HUES64 (cell line): ENCODE data around the gene GPRC5A. TPM values are rescaled to one million over a fixed set of nuclear protein-coding genes. Genes with fewer than 3 reads are reported as not detected.
"Not testable (repeated sequence)": the region's sequence is repeated elsewhere in the genome, so short reads cannot be mapped to it uniquely, and the experiment has no call there.

Experiments
- H3K27ac ChIP-seq: 2 replicates; pipeline ENCODE4 v1.7.0; 2013; ENCODE audit warnings: low read depth, low read length, inconsistent platforms
- H3K27me3 ChIP-seq: 2 replicates; pipeline ENCODE4 v1.6.1; 2013; ENCODE audit warnings: mild to moderate bottlenecking, low read length; ENCODE audit not compliant: insufficient read depth
- H3K36me3 ChIP-seq: 2 replicates; pipeline ENCODE4 v1.6.1; 2013; ENCODE audit warnings: mild to moderate bottlenecking, low read length; ENCODE audit not compliant: insufficient read depth
- H3K4me1 ChIP-seq: 2 replicates; pipeline ENCODE4 v1.6.1; 2013; ENCODE audit warnings: mild to moderate bottlenecking, low read length, moderate library complexity; ENCODE audit not compliant: insufficient read depth
- H3K4me3 ChIP-seq: 2 replicates; pipeline ENCODE4 v1.5.1; 2013; ENCODE audit warnings: mild to moderate bottlenecking, low read length, moderate library complexity
- H3K9ac ChIP-seq: 2 replicates; pipeline ENCODE4 v1.6.1; 2013; ENCODE audit warnings: mild to moderate bottlenecking, low read depth, low read length
- H3K9me3 ChIP-seq: 2 replicates; pipeline ENCODE4 v1.6.1; 2013; ENCODE audit warnings: low read depth, low read length; ENCODE audit not compliant: insufficient read depth
- WGBS: fragments of 150-250, 120-280 bp; methylation state at CpG from one replicate; pipeline ENCODE4 v1.1.7; 2013; ENCODE audit warnings: missing lambda C conversion rate; 5-methylcytosine and 5-hydroxymethylcytosine counted together
- polyA plus RNA-seq, 2 experiments: library from polyadenylated mRNA; stranded (reverse); fragments of 50-300 nt; gene quantifications; one replicate each; pipeline ENCODE4 v1.2.3, GENCODE V29; 2013

Gene GPRC5A, protein sequence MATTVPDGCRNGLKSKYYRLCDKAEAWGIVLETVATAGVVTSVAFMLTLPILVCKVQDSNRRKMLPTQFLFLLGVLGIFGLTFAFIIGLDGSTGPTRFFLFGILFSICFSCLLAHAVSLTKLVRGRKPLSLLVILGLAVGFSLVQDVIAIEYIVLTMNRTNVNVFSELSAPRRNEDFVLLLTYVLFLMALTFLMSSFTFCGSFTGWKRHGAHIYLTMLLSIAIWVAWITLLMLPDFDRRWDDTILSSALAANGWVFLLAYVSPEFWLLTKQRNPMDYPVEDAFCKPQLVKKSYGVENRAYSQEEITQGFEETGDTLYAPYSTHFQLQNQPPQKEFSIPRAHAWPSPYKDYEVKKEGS
- 0.20 TPM for polyA plus RNA-seq (2013, experiment 1 of 2)
- 0.13 TPM for polyA plus RNA-seq (2013, experiment 2 of 2)

DNA sequence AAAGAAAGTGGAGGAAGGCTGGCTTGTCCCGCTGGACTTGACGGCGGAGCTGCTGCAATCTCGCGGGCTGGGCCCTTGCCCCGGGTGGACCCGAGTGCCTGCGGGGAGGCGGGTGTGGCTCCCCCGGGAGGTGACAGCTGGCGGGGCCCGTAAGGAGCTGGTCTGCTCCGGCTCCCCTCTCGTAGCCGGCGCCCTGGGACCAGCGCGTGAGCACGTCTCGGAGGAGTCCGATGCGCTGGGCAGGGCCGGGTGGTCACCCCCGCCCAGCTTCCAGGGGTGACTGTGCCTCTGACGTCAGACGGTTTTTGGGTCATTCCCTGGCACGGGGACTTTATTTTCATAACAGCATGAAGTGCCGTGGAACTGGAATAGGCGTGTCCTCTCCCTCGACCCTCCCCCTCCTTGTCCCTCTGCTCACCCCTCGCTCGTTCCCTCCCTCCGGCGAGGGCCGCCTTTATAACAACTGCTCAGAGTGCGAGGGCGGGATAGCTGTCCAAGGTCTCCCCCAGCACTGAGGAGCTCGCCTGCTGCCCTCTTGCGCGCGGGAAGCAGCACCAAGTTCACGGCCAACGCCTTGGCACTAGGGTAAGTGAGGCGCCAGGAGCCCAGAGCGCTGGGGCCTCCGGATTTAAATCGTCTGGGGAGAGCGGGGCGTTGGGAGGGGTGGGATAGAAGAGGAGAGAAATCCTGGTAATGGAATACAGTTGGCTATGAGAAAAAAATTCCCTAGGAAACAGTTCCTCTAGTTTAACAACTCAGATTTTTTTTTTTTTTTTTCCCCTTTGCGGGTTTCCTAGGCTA is at the start of gene GPRC5A:
GPRC5A (plus strand) TSS at position 483 of the 801 bp plus-strand sequence. CDS start 16,688 bp downstream, outside the sequence.
- no peak within 1 kb of the TSS for H3K9ac ChIP-seq
- peaks cover 58% of the 10 kb centered on the region for H3K27me3 ChIP-seq
- H3K4me1 ChIP-seq = peaks cover 6% of the 10 kb centered on the region
- 2% methylated on average over 50 of the region's 50 CpGs for WGBS
- no peak within 1 kb of the TSS for H3K27ac ChIP-seq
- H3K4me3 ChIP-seq = peak within 1 kb of the TSS; percentile 65
- H3K9me3 ChIP-seq = no peaks in the 10 kb centered on the region
- no peaks in the 10 kb centered on the region for H3K36me3 ChIP-seq

DNA sequence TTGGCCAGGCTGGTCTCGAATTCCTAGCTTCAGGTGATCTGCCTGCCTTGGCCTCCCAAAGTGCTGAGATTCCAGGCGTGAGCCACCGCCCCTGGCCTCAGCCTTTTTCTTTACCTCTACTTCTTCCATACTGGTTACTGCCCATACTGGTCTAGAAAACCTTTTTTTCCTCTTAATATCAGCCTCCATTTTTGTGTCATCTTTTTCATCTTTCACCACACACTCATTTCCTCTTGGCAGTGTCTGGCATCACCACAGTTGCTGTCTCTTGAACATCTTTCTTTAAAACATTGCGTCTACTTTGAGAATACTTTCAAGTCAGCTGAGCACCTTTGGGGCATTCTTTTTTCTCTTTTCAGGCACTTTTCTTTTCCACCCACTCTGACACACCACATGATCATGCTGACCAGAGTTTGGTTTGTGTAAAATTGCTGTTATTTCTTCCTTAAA is 45.5 kb upstream of the GPRC5A start:
- H3K4me1 ChIP-seq = no peaks in the 10 kb centered on the region
- WGBS = 94% methylated on average over 4 of the region's 4 CpGs
- H3K27ac ChIP-seq = no peak overlapping the region
- no peak overlapping the region for H3K4me3 ChIP-seq
- no peaks in the 10 kb centered on the region; the same call in 1 of the 2 replicates for H3K36me3 ChIP-seq
- no peak overlapping the region for H3K9ac ChIP-seq
- H3K27me3 ChIP-seq = no peaks in the 10 kb centered on the region
- H3K9me3 ChIP-seq = no peaks in the 10 kb centered on the region; the same call in 1 of the 2 replicates

DNA sequence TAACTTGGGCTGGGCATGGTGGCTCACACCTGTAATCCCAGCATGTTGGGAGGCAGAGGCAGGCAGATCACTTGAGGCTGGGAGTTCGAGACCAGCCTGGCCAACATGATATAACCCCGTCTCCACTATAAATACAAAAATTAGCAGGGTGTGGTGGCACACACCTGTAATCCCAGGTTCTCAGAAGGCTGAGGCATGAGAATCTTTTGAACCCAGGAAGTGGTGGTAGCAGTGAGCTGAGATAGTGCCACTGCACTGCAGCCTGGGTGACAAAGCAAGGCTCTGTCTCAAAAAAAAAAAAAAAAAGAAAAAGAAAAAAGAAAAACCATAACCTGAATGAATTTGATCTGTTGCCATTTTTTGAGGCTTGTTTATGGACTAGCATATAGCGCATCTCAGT is 44.6 kb upstream of the GPRC5A start:
- H3K9ac ChIP-seq, H3K4me1 ChIP-seq, H3K4me3 ChIP-seq, H3K9me3 ChIP-seq, H3K36me3 ChIP-seq, H3K27me3 ChIP-seq, H3K27ac ChIP-seq: not testable (repeated sequence)
- WGBS = 98% methylated on average over 3 of the region's 3 CpGs

DNA sequence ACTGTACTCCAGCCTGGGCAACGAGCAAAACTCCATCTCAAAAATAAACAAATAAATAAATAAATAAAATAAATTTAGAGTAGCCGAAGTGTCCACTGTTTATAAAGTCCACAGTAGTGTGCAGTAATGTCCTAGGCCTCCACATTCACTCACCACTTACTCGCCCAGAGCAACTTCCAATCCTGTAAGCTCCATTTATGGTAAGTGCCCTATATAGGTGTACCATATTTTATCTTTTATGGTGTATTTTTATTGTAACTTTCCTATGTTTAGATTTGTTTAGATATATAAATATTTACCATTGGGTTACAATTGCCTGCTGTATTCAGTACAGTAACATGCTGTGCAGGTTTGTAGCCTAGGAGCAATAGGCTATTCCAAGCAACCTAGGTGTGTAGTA is 37.9 kb upstream of the GPRC5A start:
- no CpG with 5 or more reads among the region's 3 CpGs for WGBS

DNA sequence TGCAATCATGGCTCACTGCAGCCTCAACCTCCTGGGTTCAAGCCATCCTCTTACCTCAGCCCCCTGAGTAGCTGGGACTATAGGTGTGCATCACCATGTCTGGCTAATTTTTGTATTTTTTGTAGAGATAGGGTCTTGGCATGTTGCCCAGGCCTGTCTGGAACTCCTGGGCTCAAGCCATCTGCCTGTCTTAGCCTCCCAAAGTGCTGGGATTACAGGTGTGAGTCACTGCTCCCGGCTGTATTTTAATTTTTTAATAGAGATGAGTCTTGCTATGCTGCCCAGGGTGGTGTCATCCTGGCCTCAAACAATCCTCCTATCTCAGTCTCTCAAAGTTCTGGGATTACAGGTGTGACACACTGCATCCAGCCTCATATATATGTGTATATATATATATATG is 31.7 kb upstream of the GPRC5A start:
- H3K36me3 ChIP-seq = no peaks in the 10 kb centered on the region
- no peaks in the 10 kb centered on the region for H3K9me3 ChIP-seq
- H3K4me1 ChIP-seq = no peaks in the 10 kb centered on the region
- no CpG with 5 or more reads among the region's 1 CpG for WGBS
- no peak overlapping the region for H3K4me3 ChIP-seq
- H3K27me3 ChIP-seq = no peaks in the 10 kb centered on the region
- H3K27ac ChIP-seq = no peak overlapping the region
- H3K9ac ChIP-seq = no peak overlapping the region

More for the DNA sequence above, 37.9 kb upstream of the GPRC5A start:
- Histone ChIP-seq H3K4me3 (no peak overlapping the region), H3K27me3 (no peaks in the 10 kb centered on the region), H3K4me1 (no peaks in the 10 kb centered on the region), H3K27ac (no peak overlapping the region), H3K36me3 (no peaks in the 10 kb centered on the region), H3K9ac (no peak overlapping the region), H3K9me3 (no peaks in the 10 kb centered on the region; the same call in 1 of the 2 replicates)

DNA sequence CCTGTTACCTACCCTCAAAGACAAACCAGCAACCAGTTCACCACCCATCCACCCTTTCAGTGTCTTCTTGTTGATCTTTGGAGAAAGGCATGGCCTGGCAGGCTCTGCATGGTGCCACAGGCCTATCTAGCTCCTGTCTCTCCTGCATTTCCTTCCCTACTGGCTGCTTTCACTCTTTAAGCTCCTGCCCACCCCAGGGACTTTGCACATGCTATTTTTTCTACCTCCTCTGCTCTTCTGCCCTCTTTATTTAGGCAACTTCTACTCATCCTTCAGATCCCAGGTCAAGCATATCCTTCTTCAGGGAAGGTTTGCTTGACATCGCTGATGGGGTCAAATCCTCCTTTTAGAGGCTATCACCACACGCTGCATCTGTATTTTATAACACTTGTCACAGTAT is 27.1 kb upstream of the GPRC5A start:
- no peak overlapping the region for H3K9ac ChIP-seq
- 100% methylated on average over 2 of the region's 2 CpGs for WGBS
- H3K27me3 ChIP-seq = no peaks in the 10 kb centered on the region
- H3K27ac ChIP-seq = no peak overlapping the region
- no peak overlapping the region for H3K4me3 ChIP-seq
- H3K4me1 ChIP-seq = no peaks in the 10 kb centered on the region
- H3K36me3 ChIP-seq = no peaks in the 10 kb centered on the region
- no peaks in the 10 kb centered on the region for H3K9me3 ChIP-seq

DNA sequence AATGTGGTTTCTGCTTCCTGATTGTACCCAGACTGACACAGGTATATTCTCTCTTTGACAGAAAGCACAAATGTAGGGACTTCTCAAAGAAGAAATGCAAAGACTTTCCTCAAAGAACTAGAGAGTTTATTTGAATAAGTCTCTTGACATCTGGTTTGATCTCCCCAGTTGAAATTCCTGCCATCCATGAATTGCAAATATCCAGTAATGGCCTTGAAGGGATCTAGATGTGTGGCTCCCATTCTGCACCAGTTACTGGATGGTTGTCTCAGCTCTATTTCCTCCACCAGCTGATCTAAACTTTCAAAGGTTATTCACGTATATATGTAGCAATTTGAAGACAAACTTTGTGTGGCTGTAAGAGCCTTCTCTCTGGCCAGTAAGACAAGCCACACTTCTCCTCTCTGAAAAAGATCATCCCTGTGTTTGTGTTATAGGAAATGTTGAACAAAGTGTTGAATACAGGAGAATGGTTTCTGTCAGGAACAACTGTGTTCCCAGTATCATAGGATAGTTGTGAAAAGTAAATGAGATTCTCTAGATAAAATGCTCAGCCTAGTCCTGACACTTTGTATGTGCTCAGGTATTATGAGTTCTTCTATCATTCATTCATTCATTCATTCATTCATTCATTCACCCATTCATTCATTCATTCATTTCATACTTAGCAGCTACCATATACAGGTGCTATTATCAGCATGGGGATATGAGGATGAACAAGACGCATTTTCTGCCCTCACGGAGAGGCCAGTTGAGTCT is 22.7 kb upstream of the GPRC5A start:
- no peaks in the 10 kb centered on the region for H3K27me3 ChIP-seq
- WGBS = 83% methylated on average over 2 of the region's 3 CpGs
- no peaks in the 10 kb centered on the region for H3K9me3 ChIP-seq
- H3K27ac ChIP-seq = no peak overlapping the region
- H3K4me3 ChIP-seq = no peak overlapping the region
- H3K4me1 ChIP-seq = peaks cover 18% of the 10 kb centered on the region
- no peaks in the 10 kb centered on the region for H3K36me3 ChIP-seq
- H3K9ac ChIP-seq = no peak overlapping the region

DNA sequence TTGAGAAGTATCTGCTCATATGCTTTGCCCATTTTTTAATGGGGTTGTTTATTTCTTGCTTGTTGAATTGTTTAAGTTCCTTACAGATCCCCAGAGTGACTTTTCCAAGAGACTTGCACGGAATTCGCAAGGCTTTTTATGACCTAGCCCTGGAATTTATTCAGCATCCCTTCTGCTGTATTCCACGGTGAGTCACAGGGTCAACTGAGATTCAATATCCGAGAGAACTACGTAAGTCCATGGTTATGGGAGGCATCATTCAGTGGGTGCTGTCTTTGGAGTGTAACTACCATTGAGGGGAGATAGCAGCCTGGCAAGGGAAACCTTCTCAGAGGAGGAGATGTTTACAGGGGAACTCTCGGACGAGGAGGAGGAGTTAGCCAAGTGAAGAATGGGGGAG is 20.9 kb upstream of the GPRC5A start:
- Histone ChIP-seq H3K4me3 (no peak overlapping the region), H3K36me3 (no peaks in the 10 kb centered on the region), H3K9ac (no peak overlapping the region), H3K27ac (no peak overlapping the region), H3K27me3 (no peaks in the 10 kb centered on the region), H3K9me3 (no peaks in the 10 kb centered on the region), H3K4me1 (peaks cover 26% of the 10 kb centered on the region)
- 78% methylated on average over 7 of the region's 7 CpGs for WGBS

DNA sequence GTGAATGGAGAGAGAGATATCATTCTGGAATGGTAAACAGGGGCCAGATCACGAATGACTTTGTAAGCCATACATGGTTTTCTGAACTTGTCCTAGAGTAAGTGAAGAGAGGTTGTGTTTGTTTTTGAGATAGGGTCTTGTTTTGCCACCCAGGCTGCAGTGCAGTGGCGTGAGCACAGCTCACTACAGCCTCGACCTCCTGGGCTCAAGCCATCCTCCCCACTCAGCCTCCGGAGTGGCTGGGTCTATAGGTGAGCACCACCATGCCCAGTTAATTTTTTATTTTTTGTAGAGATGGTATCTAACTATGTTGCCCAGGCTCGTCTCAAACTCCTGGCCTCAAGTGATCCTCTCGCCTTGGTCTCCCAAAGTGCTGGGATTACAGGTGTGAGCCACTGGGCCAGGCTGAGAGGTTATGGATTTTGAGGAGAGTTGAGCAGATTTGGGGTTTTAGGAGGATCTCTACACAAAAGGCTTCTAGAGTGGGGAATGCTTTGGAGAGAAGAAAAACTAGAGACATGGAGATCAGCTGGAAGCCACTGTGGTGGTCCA is 19.7 kb upstream of the GPRC5A start:
- Histone ChIP-seq H3K4me1 (peaks cover 26% of the 10 kb centered on the region), H3K9me3 (no peaks in the 10 kb centered on the region), H3K4me3 (no peak overlapping the region), H3K27me3 (no peaks in the 10 kb centered on the region), H3K27ac (no peak overlapping the region), H3K36me3 (no peaks in the 10 kb centered on the region), H3K9ac (no peak overlapping the region)
- 94% methylated on average over 6 of the region's 6 CpGs for WGBS

DNA sequence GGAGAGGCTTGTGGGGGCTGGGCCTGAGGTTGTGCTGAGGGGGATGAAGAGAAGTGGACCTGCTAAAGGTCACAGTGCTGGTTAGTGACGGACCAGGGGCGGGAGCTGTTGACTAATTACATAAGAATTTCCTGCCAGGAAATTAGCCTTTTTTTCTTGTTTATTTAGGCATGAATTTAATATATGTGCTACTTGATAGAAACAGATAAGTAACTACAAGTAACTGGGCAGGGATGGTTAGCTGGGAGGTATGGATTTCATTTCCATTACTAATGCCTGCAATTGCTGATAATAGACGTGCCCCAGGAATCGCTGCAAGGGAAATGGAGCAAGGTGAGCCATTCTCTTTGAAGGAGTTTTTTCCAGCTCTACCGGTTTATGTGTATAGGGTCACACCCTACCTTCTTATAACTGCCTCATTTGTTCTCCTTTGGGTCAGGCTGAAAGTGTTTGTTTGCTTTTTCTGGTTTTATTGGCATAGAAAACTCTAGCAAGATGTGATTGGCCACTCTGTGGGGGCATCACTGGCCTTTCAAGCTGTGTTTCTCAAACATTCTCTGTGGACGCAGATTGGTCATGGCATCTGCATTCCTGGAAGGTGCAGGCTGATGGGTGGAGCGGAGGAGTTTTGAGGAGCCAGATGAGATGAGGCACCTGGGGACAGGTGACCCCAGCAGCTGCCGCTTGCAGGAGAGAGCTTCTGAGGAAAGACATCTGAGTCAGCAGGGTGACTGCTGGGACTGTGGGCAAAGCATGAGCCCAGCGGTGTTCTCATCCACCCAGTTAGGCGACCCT is 19.0 kb upstream of the GPRC5A start:
- H3K9ac ChIP-seq = no peak overlapping the region
- WGBS = 78% methylated on average over 9 of the region's 10 CpGs
- H3K4me1 ChIP-seq = peaks cover 26% of the 10 kb centered on the region
- H3K9me3 ChIP-seq = no peaks in the 10 kb centered on the region
- H3K36me3 ChIP-seq = no peaks in the 10 kb centered on the region
- H3K4me3 ChIP-seq = no peak overlapping the region
- H3K27me3 ChIP-seq = no peaks in the 10 kb centered on the region
- H3K27ac ChIP-seq = 0 out of 2 replicates have a peak overlapping the region, but pooled peaks have one; percentile 32
